AG04449 (cell line): ENCODE results near the gene NPAS4.

Experiments
- CTCF ChIA-PET: fragments of 350-600 bp; formaldehyde crosslinking; extraction: SDS; loops from one replicate; lab custom pipeline; 2021; ENCODE audit warnings: antibody characterized with exemption; lab: Yijun Ruan, JAX
- POLR2A ChIA-PET: fragments of 400-600, 350-600 bp; formaldehyde crosslinking; extraction: SDS; loops from one replicate; lab custom pipeline; 2020; ENCODE audit warnings: antibody characterized with exemption, inconsistent platforms; lab: Yijun Ruan, JAX
- DNase-seq: peaks from one replicate; pipeline ENCODE4 v3.0.0-alpha.2; 2010; ENCODE audit warnings: low read depth, low spot score
- H3K4me3 ChIP-seq: 2 replicates; pipeline ENCODE4 v1.5.1; 2011; ENCODE audit warnings: low read depth, mild to moderate bottlenecking, control low read depth, low read length
- CTCF ChIP-seq: IDR thresholded peaks from one replicate; pipeline ENCODE4 v1.5.1; 2011; ENCODE audit warnings: mild to moderate bottlenecking, moderate library complexity, low read length, control low read depth, inconsistent platforms; ENCODE audit not compliant: insufficient read depth; ENCODE audit errors: missing control alignments

NPAS4 gene

GRCh38 chr11:66408488-66409214 is 12.2 kb upstream of the NPAS4 start:
- H3K4me3 ChIP-seq: peak overlapping the region; percentile 59
- POLR2A ChIA-PET: interaction anchor here (1.0 to 1.5 kb wide), 3 partner anchors 9 to 71 kb away, joined by 4 to 8 read pairs (median 7); partner anchors contain the start of gene DPP3
- CTCF ChIA-PET: interaction anchor here (0.6 to 37.4 kb wide), 37 partner anchors 8 to 425 kb away, joined by 3 to 1169 read pairs (median 5); partner anchors contain the start of genes ACTN3, BRMS1, DPP3 and MRPL11
- DNase-seq: peak; percentile 61
- TF ChIP-seq CTCF: peak; percentile 100

GRCh38 chr11:66409226-66409625 is 11.6 kb upstream of the NPAS4 start:
- no peak for TF ChIP-seq CTCF
- ChIA-PET POLR2A (interaction anchor here (1.0 to 1.5 kb wide), 4 partner anchors 9 to 269 kb away, joined by 4 to 8 read pairs (median 6); partner anchors contain the start of genes DPP3 and RBM4B), CTCF (interaction anchor here (0.6 to 37.4 kb wide), 35 partner anchors 9 to 424 kb away, joined by 3 to 1169 read pairs (median 5); partner anchors contain the start of genes ACTN3, BRMS1, DPP3 and MRPL11)
- DNase-seq: no peak
- H3K4me3 ChIP-seq: peak overlapping the region; percentile 59

GRCh38 chr11:66410191-66410590 is 10.6 kb upstream of the NPAS4 start:
- TF ChIP-seq CTCF: no peak
- H3K4me3 ChIP-seq: no peak overlapping the region
- DNase-seq: no peak
- ChIA-PET CTCF (interaction anchor here (2.3 to 37.4 kb wide), 6 partner anchors 12 to 269 kb away, joined by 15 to 1169 read pairs (median 51); partner anchors contain the start of genes MRPL11, NPAS4 and RBM4B), POLR2A (interaction anchor here (0.7 to 1.5 kb wide), 2 partner anchors 98 to 268 kb away, joined by 3 to 5 read pairs; partner anchors contain the start of gene RBM4B)

- POLR2A ChIA-PET: interaction anchor here (1.0 kb wide), 1 partner anchor 10 kb away, joined by 4 read pairs; no protein-coding TSS in a partner anchor
Observed at GRCh38 chr11:66411323-66411722, 9.5 kb upstream of the NPAS4 start.

GRCh38 chr11:66412110-66412509 is 8.7 kb upstream of the NPAS4 start:
- POLR2A ChIA-PET: no interaction called here
- TF ChIP-seq CTCF: no peak
- CTCF ChIA-PET: interaction anchor here (1.1 to 37.4 kb wide), 5 partner anchors 13 to 265 kb away, joined by 3 to 1169 read pairs (median 9); partner anchors contain the start of genes MRPL11, NPAS4 and RBM4B
- no peak for DNase-seq
- H3K4me3 ChIP-seq: no peak overlapping the region; the same call in 1 of the 2 replicates

More at GRCh38 chr11:66411323-66411722, 9.5 kb upstream of the NPAS4 start:
- no peak for DNase-seq
- no peak for TF ChIP-seq CTCF
- CTCF ChIA-PET: interaction anchor here (1.1 to 37.4 kb wide), 5 partner anchors 14 to 266 kb away, joined by 3 to 1169 read pairs (median 9); partner anchors contain the start of genes MRPL11, NPAS4 and RBM4B
- no peak overlapping the region for H3K4me3 ChIP-seq
